Kidney epithelial cell (primary cell): Measurements from ENCODE around the gene PIK3R5. TPM values are rescaled to one million over a fixed set of nuclear protein-coding genes. Genes with fewer than 3 reads are reported as not detected.
A peak's percentile ranks its signal among the peaks of the same experiment; 100 is the strongest.

Experiments used
- DNase-seq: peaks from one replicate; pipeline ENCODE4 v3.0.0-alpha.2; 2010; ENCODE audit warnings: low read depth
- H3K27me3 ChIP-seq: 2 replicates; pipeline ENCODE4 v1.6.0; 2011; ENCODE audit warnings: low read length; ENCODE audit not compliant: control insufficient read depth, insufficient read depth
- H3K36me3 ChIP-seq: 2 replicates; pipeline ENCODE4 v1.5.1; 2011; ENCODE audit warnings: low read length; ENCODE audit not compliant: control insufficient read depth, insufficient read depth
- H3K4me3 ChIP-seq: 2 replicates; pipeline ENCODE4 v1.5.1; 2011; ENCODE audit warnings: low read depth, mild to moderate bottlenecking, control low read depth, low read length
- total RNA-seq: library from RNA; depleted of rRNA; stranded (reverse); fragments of >200 nt; gene quantifications from 2 replicates; pipeline ENCODE4 v1.2.3, GENCODE V29; 2015
- TF ChIP-seq, protein P1 (sequence below): IDR thresholded peaks from 2 replicates; pipeline ENCODE4 v1.5.1; 2011; ENCODE audit warnings: mild to moderate bottlenecking, moderate library complexity, low read length, control low read depth, inconsistent platforms; ENCODE audit not compliant: insufficient read depth, poor library complexity, severe bottlenecking

PIK3R5 gene
- total RNA-seq, 1 donor from 2014 or later = 1.7 TPM

DNA sequence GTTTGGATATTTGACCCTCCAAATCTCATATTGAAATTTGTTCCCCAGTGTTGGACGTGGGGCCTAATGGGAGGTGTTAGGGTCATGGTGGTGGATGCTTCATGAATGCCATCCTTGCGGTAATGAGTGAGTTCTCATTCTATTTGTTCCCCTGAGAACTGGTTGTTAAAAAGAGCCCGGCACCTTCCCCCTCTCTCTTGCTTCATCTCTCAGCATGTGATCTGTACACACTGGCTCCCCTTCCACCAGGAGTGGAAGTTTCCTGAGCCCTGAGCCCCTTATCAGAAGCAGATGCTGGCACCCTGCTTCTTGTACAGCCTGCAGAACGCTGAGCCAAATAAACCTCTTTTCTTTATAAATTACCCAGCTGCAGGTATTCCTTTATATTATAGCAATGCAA lies 123.7 kb downstream of the PIK3R5 start:
- DNase-seq = no peak
- H3K27me3 ChIP-seq = no peaks in the 10 kb centered on the region
- H3K4me3 ChIP-seq = no peak overlapping the region
- H3K36me3 ChIP-seq = no peaks in the 10 kb centered on the region
- TF ChIP-seq, protein P1, sequence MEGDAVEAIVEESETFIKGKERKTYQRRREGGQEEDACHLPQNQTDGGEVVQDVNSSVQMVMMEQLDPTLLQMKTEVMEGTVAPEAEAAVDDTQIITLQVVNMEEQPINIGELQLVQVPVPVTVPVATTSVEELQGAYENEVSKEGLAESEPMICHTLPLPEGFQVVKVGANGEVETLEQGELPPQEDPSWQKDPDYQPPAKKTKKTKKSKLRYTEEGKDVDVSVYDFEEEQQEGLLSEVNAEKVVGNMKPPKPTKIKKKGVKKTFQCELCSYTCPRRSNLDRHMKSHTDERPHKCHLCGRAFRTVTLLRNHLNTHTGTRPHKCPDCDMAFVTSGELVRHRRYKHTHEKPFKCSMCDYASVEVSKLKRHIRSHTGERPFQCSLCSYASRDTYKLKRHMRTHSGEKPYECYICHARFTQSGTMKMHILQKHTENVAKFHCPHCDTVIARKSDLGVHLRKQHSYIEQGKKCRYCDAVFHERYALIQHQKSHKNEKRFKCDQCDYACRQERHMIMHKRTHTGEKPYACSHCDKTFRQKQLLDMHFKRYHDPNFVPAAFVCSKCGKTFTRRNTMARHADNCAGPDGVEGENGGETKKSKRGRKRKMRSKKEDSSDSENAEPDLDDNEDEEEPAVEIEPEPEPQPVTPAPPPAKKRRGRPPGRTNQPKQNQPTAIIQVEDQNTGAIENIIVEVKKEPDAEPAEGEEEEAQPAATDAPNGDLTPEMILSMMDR = no peak

- no peaks in the 10 kb centered on the region for H3K36me3 ChIP-seq
- no peaks in the 10 kb centered on the region for H3K27me3 ChIP-seq
- TF ChIP-seq, protein P1 = no peak
- H3K4me3 ChIP-seq = no peak overlapping the region
- no peak for DNase-seq
Observed at GRCh38 chr17:8839410-8839935, 126.0 kb downstream of the PIK3R5 start.

- no peak overlapping the region for H3K4me3 ChIP-seq
- H3K36me3 ChIP-seq = no peaks in the 10 kb centered on the region
Observed at GRCh38 chr17:8838551-8839095, 126.9 kb downstream of the PIK3R5 start.

GRCh38 chr17:8837563-8838075 lies 127.9 kb downstream of the PIK3R5 start:
- no peak for DNase-seq
- no peak overlapping the region for H3K4me3 ChIP-seq
- TF ChIP-seq, protein P1 = no peak

More at GRCh38 chr17:8838551-8839095, 126.9 kb downstream of the PIK3R5 start:
- DNase-seq = no peak
- H3K27me3 ChIP-seq = no peaks in the 10 kb centered on the region
- TF ChIP-seq, protein P1 = no peak

GRCh38 chr17:8836821-8837562 lies 128.5 kb downstream of the PIK3R5 start:
- Histone ChIP-seq H3K4me3 (no peak overlapping the region), H3K36me3 (no peaks in the 10 kb centered on the region), H3K27me3 (peaks cover 5% of the 10 kb centered on the region)
- TF ChIP-seq, protein P1 = no peak
- peak; percentile 25 for DNase-seq

More at GRCh38 chr17:8837563-8838075, 127.9 kb downstream of the PIK3R5 start:
- Histone ChIP-seq H3K27me3 (peaks cover 5% of the 10 kb centered on the region), H3K36me3 (no peaks in the 10 kb centered on the region)
